Endometrial microvascular endothelial cells (primary cell): ENCODE measurements around the gene MISP. TPM values are rescaled to one million over a fixed set of nuclear protein-coding genes. Genes with fewer than 3 reads are reported as not detected.

Experiments
- in situ Hi-C: cut with HindIII; loops from 2 replicates; pipeline ENCODE4 v1.10.0; 2017; ENCODE audit warnings: low sequenced_read_pairs, low pct_unique_long_range_greater_than_20kb; ENCODE audit errors: inconsistent ontology term
- total RNA-seq: library from RNA; depleted of rRNA; stranded (reverse); fragments of >200 nt; gene quantifications from one replicate; pipeline ENCODE4 v1.2.3, GENCODE V29; 2015; ENCODE audit errors: inconsistent ontology term

MISP gene
- total RNA-seq, 1 donor from 2014 or later: not detected

DNA sequence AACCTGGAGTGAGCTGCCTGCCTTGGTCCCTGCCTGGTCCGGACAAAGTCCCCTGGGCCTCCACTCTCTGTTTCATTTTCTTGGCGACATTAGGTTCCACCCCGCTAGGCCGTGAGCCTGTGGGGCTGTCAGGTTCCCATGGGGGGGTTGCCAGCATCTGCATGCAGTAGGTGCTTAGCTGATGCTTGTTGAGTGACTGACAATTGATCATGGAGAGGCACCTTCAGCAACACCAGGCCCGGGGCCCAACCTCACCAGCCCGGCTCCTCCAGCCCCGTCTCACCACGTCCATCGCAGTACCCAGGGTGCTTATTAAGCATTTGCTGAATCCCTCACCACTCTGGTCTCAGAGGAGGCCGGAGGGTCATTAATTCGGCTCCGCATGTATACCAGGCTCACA is 13.4 kb downstream of the MISP start:
- in situ Hi-C loops: no loop called here

DNA sequence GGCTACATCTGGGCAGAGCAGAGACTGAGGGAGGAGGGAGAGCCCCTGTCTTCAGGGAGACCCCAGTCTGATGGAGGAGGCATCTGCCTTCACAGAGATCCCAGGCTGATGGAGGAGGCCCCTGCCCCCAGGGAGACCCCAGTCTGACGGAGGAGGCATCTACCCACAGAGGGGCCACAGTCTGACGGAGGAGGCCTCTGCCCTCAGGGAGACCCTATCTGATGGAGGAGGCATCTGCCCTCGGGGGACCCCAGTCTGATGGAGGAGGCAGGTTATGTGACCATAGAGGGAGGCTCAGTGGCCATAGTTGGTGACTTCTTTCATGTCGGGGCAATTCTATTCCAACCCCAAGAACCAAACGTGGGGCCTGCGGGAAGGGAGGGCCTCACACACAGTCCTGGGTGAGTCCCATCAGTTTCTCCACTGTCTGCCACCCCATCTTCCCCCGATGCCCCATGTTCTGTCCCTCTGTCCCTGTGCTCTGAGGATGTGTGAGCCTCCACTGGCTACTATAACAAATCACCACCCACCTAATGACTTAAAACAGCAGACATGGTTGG is 14.3 kb downstream of the MISP start:
- in situ Hi-C loops: no loop called here

DNA sequence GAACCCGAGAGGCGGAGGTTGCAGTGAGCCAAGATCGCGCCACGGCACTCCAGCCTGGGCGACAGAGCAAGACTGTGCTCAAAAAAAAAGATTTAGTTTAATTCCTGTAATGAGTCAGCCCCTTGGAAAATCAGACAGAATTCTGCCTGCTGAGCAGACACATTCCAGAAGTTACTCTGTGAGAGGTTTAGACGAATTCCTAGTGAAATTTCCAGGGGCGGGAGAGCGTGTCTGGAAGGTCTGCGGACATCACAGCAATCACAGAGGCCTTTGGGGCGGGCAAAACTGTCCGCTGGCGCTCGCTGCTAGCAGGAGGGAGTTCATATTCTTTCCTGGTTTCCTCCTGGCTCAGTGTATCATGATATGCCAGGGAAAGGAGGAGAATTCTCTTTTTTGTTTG is 17.5 kb downstream of the MISP start:
- in situ Hi-C loops: no loop called here

DNA sequence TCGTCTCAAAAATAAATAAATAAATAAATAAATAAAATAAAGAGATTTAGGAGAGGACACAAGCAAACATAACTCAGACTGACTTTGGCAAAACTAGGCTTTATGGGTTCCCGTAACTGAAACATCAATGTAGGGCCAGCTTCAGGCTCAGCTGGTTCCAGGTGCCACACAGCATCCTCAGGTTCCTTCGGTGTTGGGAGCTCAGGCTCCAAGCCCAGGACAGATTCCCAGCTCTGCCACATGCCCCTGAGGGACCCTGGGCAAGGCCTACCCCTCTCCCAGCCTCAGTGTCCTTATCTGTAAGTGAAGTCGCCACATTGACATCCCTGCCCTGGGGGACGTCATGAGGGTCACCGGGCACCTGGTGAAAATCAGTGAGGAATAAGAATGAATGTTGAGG is 18.7 kb downstream of the MISP start:
- in situ Hi-C loops: no loop called here

DNA sequence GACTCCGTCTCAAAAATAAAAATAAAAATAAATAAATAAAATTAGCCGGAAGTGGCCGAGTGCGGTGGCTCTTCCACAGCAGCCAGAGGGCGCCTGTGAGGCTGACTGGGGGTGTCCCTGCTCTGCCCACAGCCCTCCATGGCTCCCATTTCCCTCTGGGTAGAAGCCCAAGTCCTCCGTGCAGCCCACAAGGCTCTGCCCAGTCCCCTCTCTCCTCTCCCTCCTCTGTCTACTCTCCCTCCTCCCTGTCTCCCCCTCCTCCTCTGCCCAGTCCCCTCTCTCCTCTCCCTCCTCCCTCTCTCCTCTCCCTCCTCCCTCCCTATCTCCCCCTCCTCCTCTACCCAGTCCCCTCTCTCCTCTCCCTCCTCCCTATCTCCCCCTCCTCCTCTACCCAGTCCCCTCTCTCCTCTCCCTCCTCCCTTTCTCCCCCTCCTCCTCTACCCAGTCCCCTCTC is 20.4 kb downstream of the MISP start:
- in situ Hi-C loops: no loop called here

DNA sequence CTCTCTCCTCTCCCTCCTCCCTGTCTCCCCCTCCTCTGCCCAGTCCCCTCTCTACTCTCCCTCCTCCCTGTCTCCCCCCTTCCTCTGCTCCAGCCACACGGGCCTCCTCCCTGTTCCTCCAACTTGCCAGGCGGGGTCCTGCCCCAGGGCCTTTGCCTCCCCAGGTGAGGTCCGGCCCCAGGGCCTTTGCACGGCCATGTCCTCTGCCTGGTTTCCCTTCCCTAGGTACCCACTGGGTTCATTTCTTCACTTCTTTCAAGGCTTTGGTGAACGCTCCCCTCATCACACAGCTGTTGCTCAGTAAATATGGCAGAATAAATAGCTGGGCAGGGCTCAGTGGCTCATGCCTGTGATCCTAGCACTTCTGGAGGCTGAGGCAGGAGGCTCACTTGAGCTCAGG is 21.2 kb downstream of the MISP start:
- in situ Hi-C loops: no loop called here

DNA sequence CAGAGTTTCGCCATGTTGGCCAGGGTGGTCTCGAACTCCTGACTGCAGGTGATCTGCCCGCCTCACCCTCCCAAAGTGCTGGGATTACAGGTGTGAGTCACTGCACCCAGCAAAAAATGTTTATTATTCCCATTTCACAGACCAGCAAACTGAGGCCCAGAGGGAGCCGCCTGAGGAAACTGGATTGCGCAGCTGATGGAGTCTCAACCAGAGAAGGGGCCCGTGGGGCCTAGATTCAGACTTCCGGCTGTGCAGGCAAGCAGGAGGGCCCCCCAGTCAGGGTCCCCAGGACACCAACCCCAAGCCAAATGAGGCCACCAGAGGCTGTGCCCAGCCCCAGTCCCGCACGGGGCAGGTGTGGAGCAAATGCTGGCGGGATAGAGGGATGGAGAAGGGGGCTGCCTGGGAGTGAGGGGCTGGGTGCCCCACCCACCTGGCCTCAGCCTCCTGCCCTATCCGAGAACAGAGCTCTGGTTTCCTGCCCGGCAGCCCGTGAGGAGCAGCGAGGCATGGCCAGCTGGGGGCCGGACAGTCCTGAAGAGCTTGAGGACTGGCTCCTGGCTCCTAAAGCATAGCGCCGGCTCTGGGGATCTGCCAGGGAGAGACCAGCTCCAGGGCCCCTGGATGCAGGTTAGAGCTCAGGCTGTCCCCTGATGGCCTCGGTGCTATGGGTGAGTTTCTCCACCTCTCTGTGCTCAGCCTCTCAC is 22.0 kb downstream of the MISP start:
- in situ Hi-C loops: no loop called here

DNA sequence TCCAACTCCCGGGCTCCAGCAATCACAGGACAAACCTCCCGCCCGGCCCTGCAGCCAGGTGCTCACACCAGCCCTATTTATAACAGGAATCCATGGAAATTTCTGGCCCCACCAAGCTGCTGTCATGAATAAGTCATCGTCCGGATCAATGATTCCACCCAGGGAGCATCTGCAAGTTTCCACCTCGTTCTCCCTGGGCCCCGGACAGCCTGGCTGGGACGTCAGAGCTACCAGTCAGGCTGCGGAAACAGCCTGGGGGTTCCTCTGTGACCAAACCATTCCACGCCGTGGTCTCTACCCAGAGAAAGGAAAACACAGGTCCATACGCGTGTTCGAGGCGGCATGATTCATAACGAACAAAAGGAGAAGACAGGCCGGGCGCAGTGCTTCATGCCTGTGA is 25.6 kb downstream of the MISP start:
- in situ Hi-C loops: no loop called here

DNA sequence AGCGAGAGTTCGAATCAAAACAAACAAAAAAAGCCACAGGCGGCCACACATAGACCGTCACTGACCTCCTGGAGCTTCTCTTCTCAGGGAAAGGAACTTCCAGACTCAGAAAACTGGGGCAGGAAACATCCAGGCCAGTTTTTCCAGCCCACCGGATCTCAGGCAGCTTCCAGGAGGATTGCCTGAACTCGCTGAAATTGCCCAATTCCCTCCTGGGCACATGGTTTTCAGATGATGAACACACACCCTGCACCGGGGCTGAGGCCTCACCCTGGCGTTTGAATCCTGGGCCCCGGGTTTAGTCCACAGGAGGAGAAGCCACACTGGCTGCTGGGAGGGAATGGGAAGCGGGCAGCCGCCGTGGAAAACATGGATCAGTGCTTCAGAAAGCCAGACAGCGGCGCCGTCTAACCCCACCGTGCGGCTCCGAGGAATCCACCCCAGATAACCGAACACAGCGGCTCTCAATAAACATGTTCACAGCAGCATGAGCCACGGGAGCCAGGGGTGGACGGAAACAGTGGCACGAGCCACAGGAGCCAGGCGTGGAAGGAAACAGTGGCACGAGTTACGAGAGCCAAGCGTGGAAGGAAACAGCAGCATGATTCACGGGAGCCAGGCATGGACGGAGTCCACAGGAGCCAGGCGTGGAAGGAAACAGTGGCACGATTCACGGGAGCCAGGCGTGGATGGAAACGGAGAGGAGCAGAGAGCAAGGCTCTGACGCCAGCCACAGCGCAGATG is 28.2 kb downstream of the MISP start:
- in situ Hi-C loops: no loop called here

DNA sequence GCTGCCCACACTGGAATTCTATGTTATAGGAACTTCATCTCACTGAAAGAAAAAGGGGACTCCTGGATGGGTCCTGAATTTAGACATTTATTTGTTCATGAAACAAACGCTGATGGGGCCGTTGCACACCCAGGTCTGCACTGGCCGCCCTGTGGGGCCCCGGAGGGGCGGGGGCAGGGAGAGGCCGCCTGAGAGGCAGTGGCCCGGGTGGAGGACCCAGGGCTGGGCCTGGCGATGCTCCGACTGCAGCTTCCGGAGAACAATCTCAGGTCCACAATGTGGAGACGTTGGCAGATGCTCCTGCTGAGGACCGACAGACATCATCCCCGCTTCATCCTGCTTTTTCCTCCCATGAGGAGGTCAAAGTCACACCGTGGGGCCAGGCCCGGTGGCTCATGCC is 30.0 kb downstream of the MISP start:
- in situ Hi-C loops: no loop called here

DNA sequence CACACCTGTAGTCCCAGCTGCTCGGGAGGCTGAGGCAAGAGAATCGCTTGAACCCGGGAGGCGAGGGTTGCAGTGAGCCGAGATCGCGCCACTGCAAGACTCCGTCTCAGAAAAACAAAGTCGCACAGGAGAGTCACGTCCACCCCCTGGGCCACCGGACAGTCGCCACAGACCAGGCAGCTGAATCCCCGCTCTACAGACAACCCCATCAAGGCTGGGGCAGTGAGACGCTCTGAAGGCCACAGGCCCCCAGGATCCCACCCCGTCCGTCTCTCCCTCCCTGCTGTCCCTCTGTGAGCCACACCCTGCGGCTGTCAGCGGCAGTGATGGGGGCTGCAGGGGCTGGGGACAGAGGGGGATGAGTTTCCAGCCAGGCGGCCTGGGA is 30.9 kb downstream of the MISP start:
- in situ Hi-C loops: no loop called here

DNA sequence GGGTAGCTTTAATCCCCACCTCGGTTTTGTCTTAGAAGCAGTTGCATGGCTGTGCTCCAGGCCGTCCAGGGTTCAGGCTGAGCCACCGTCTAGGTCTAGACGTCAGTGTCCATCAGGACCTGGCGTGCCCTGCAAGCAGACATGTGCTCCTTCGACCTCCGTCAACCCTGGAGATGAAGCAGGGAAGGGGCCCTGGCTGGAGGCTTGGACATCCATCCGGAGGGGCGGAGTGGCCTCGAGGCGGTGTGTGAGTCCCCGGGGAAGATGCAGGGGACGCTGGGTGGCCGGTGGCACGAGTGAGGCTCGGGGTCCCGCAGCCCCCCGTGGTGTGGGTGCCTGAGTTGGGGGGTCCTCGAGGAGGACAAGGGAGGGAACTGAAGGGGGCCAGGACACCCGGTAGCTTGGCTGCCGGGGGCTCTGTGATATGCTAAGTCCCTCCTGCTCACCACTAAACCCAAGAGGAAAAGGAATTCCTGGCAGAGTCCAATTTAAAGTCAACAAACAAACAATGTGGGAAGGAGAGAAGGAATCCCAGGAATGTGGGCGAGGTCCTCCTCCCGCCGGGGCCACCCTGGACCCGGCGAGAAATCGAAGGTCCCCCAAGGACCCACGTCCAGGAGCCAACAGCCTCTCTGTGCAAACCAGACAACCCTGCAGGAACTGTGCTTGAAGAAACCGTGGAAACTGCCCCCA is 31.4 kb downstream of the MISP start:
- in situ Hi-C loops: no loop called here

DNA sequence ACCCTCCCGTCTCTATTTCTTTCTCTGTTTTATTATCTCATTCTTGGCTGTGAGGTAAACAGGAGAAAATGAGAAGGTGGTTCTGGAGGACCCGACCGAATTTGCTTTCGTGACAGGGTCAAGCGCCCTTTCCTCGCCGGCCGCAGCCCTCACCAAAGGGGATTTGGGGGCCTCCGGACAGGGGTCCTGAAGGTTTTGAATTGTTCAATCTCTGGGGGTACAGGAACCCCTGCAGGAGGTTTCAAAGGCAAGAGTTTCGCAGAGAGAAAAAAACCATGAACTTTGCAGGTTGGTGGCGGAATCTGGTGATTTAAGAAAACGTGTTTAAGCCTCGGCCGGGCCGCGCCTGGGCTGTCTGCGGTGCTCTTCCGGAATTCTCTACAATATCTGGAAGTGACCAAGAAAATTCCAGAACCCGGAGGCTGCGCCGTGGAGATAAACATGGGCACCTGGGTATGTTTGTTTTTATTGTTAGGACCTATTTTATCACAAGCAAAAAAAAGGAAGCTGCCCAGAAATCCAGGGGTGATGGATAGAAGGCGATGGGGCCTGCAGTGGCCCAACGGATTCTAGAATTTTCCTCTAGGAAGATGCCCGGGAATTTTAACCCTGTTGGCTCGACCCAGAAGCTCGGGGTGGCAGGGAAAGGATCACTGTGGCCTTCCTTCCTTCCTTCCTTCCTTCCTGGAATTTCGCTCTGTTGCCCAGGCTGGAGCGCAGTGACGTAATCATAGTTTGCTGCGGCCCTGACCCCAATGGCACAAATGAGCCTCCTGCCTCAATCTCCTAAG is 32.2 kb downstream of the MISP start:
- in situ Hi-C loops: no loop called here

DNA sequence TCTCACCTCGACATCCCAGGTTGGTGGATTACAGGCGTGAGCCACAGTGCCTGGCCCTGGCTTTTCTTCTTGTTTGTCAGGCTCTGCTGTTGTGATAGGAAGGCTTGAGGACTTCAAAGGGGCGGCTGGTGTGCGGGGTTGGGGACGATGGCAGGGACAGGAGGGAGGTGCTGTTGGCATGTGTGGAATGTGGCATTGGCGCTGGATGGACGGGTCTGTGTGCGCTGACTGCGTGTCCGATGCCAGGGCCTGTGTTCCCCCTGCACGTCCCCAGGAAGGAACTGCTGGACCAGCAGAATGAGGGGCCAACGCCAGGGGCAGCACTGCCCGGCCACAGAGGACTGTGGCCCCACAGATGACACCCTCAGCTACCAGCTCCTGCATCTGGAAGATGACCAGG is 33.6 kb downstream of the MISP start:
- in situ Hi-C loops: no loop called here

DNA sequence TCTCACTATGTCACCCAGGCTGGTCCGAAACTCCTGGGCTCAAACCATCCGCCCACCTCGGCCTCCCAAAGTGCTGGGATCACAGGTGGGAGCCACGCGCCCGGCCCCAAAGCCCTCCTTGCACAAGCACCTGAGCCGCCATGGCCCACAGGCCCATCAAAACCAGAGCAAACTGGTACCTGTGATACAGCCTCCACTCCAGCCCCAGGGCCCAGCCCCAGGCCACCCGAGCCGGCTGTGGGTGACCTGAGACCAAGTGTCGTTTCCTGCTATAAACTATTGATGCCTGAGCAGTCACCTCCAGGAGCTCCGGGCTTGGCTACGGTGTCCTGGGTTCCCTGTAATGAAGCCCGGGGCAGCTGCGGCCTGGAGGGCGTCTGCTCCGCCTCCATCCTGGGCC is 36.6 kb downstream of the MISP start:
- in situ Hi-C loops: no loop called here

DNA sequence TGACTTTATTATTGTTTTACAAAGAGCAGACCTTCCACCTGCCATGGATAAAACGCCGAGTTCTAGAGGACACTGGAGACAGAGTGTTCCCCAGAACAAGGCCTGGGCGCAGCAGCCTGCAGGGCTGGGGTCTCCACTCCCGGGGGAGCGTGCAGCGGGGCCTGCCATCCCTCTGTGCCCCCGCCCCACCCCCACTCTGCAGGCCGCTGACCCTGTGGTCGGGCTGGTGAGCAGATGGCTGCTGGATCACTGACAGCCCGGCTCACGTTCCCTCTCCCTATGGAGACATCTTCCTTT is 37.7 kb downstream of the MISP start:
- in situ Hi-C loops: no loop called here

DNA sequence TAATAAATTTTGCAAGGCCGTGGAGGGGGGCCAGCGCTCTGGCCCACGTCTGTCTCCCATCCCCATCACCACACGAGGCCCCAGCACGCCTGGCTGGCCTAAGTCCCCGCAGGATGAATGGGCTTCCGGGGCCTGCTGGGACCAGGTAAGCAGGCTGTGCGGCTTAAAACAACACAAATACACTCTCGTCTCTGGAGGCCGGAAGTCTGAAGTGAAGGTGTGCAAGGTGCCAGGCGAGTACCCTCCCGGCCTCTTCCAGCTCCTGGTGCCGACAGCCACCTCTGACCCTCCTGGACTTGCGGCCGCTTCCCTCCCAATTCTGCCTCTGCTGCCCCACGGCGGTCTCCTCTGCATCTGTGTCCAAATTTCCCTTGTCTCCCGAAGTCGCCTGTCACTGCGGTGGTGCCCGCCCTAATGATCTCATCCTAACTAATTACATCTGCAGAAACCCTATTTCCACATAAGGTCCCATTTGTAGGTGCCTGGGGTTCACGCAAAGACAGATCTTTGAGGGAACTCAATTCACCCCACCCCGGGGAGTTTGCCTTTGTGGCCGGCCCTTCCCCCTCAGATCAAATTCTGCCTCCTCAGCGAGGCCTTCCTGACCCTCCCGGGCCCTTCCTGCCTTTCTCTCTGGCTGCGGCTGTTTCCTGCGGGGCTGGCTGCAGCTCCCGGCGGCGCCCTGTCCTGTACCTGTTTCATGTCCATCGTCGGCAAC is 38.2 kb downstream of the MISP start:
- in situ Hi-C loops: no loop called here

DNA sequence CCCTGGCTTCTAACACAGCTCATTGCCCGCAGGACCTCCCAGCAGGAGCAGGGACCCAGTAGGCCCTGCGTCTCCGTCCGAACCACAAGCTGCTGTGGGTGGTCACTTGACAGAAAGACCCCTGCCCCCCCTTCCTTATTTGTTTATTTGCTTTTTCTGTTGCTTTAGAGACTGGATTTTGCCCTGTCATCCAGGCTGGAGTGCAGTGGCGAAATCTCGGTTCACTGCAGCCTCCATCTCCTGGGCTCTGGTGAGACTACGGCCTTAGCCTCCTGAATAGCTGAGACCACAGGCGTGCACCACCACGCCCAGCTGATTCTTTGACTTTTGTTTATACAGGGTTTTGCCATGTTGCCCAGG is 38.8 kb downstream of the MISP start:
- in situ Hi-C loops: no loop called here
